HFFc6 (cell line): ENCODE results near the gene C11orf21. TPM values are rescaled to one million over a fixed set of nuclear protein-coding genes. Genes with fewer than 3 reads are reported as not detected.

ENCODE experiments used
- DNase-seq: peaks from one replicate; pipeline ENCODE4 v3.0.0-alpha.2; 2018
- H3K27ac Mint-ChIP-seq: 2 replicates; pipeline ENCODE4 v1.8.0; 2020; ENCODE audit warnings: mild to moderate bottlenecking, mixed read lengths
- H3K27me3 Mint-ChIP-seq: 2 replicates; pipeline ENCODE4 v1.8.0; 2021; ENCODE audit warnings: mild to moderate bottlenecking, moderate library complexity, mixed read lengths; ENCODE audit not compliant: insufficient read depth
- H3K36me3 Mint-ChIP-seq: 2 replicates; pipeline ENCODE4 v1.8.0; 2021; ENCODE audit warnings: low read depth, mixed read lengths
- H3K4me1 Mint-ChIP-seq: 2 replicates; pipeline ENCODE4 v1.8.0; 2020; ENCODE audit warnings: low read depth, mixed read lengths
- H3K4me3 Mint-ChIP-seq: 2 replicates; pipeline ENCODE4 v1.8.0; 2020; ENCODE audit warnings: mild to moderate bottlenecking, moderate library complexity, mixed read lengths
- H3K9me3 Mint-ChIP-seq: 2 replicates; pipeline ENCODE4 v1.8.0; 2020; ENCODE audit warnings: mild to moderate bottlenecking, mixed read lengths
- CTCF ChIP-seq: fragments of 200-600 bp; sonication (generic); IDR thresholded peaks from 2 replicates; pipeline ENCODE4 v1.5.0; 2021; ENCODE audit warnings: antibody characterized with exemption, mild to moderate bottlenecking
- total RNA-seq, 6 experiments: library from RNA; stranded (reverse); fragmentation: NEBNext Ultra II Directional; extraction: Animal tissue kit (Norgen Biotek cat#: 25700); gene quantifications; 2 replicates in 1 of 6; 3 replicates in 5 of 6; pipeline ENCODE4 v1.2.3, GENCODE V29; 2021

C11orf21 gene
- total RNA-seq, 6 experiments from 2014 or later: not detected

DNA sequence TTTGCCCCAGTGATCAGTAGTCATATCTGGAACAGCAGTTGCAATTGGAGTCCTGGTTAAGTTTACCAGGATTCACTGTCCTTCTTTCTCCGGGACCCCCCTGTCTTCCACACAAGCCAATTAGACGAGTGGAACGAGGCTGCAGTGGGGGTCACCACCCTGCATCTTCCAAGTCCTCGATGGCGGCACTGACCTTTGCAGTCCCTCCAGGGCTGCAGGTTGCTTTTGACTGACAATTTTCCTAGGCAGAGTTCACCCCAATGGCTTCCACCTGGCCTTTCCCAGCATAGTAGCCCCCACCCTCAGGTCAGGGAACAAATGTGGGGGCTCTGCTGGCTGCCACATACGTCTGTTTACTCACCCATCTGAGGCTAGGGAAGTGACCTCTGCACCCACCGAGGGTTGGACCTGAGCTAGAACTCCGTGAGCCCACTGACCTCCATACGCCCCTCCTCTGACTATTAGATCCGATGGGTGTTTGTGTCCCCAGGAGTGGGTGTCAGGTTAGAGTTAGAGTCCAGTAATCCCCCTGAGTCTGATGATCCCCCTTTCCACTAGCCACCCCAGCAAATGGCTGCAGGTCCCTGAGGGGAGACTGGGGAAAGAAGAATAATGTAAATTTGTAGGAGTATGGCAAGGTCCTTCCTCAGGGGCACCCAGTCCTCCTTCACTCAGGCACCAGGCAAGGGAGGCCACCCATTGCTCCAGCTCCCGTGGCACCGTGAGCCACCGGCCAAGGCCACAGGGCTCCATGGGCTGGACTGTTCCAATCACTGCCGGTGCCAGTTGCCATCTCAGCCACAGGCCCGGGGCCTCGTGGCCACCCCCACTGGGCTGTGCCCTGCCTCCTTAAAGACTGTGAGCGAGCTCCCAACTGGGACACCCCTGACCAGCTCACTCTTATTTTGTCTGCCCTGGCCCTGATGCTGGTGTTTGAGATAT is 5.5 kb downstream of the C11orf21 start:
- no peaks in the 10 kb centered on the region for H3K9me3 Mint-ChIP-seq

DNA sequence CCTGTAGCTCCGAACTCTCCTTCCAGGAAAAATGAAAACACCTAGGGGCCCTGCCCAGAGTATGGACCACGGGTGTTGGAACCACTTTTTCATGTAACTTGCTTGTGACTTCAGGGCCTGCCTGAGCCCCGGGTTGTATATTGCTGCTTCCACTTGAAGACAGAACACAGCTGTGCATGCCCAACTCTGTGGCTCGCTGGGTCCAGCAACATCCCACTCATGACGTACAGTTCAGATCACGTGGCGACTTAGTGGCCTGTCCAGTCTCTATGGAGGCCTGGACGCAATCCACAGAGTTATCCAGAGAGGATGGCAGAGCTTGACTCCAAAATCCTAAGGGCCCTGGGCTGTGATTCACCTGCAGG is 6.8 kb downstream of the C11orf21 start:
- H3K27me3 Mint-ChIP-seq: peaks cover 25% of the 10 kb centered on the region
- no peaks in the 10 kb centered on the region for H3K4me1 Mint-ChIP-seq
- DNase-seq: no peak
- no peaks in the 10 kb centered on the region for H3K36me3 Mint-ChIP-seq
- no peak for TF ChIP-seq CTCF
- no peak overlapping the region for H3K27ac Mint-ChIP-seq
- H3K4me3 Mint-ChIP-seq: no peak overlapping the region
- no peaks in the 10 kb centered on the region for H3K9me3 Mint-ChIP-seq

More for the DNA sequence above, 5.5 kb downstream of the C11orf21 start:
- H3K27me3 Mint-ChIP-seq: peaks cover 21% of the 10 kb centered on the region
- H3K4me3 Mint-ChIP-seq: no peak overlapping the region
- no peak for TF ChIP-seq CTCF
- H3K27ac Mint-ChIP-seq: no peak overlapping the region
- H3K36me3 Mint-ChIP-seq: no peaks in the 10 kb centered on the region
- H3K4me1 Mint-ChIP-seq: no peaks in the 10 kb centered on the region
- DNase-seq: no peak

- Mint-ChIP-seq H3K27ac (no peak overlapping the region), H3K36me3 (no peaks in the 10 kb centered on the region), H3K4me3 (no peak overlapping the region), H3K9me3 (no peaks in the 10 kb centered on the region), H3K27me3 (peaks cover 31% of the 10 kb centered on the region), H3K4me1 (no peaks in the 10 kb centered on the region)
- no peak for DNase-seq
- TF ChIP-seq CTCF: no peak
Measured at GRCh38 chr11:2293984-2294925, 7.5 kb downstream of the C11orf21 start.

GRCh38 chr11:2293531-2293971 is 8.2 kb downstream of the C11orf21 start:
- Mint-ChIP-seq H3K9me3 (no peaks in the 10 kb centered on the region), H3K27ac (no peak overlapping the region), H3K4me3 (no peak overlapping the region), H3K36me3 (no peaks in the 10 kb centered on the region), H3K27me3 (peaks cover 38% of the 10 kb centered on the region), H3K4me1 (no peaks in the 10 kb centered on the region)
- DNase-seq: no peak
- no peak for TF ChIP-seq CTCF

GRCh38 chr11:2290351-2290841 is 11.3 kb downstream of the C11orf21 start:
- no peak for DNase-seq
- Mint-ChIP-seq H3K36me3 (no peaks in the 10 kb centered on the region), H3K27ac (no peak overlapping the region), H3K9me3 (no peaks in the 10 kb centered on the region), H3K4me1 (no peaks in the 10 kb centered on the region), H3K4me3 (no peak overlapping the region), H3K27me3 (peaks cover 50% of the 10 kb centered on the region)
- TF ChIP-seq CTCF: no peak
